GM23338 (cell line): ENCODE results near the gene CEP250.

Source experiments
- CREB1 ChIP-seq: fragments of 250-450 bp; sonication (Bioruptor Pico); IDR thresholded peaks from 2 replicates; pipeline ENCODE4 v1.5.0; 2020; ENCODE audit warnings: low read depth, mild to moderate bottlenecking, moderate library complexity
- CTCF ChIP-seq, 2 experiments: fragments of 200-600 bp in 1 of 2; sonication (generic) in 1 of 2; conservative IDR thresholded peaks; 2 replicates each; pipeline versions ENCODE4 v1.5.1 to v1.6.1; 2016 to 2017; ENCODE audit warnings: antibody characterized with exemption in 2 of 2, low read depth in 2 of 2, mild to moderate bottlenecking in 2 of 2, moderate library complexity in 1 of 2
- ETS1 ChIP-seq: IDR thresholded peaks from 2 replicates; pipeline ENCODE4 v1.6.1; 2016; ENCODE audit warnings: antibody characterized with exemption
- EZH2 ChIP-seq: fragments of 200-600 bp; sonication (generic); IDR thresholded peaks from one replicate; pipeline ENCODE4 v1.8.0; 2017; ENCODE audit warnings: antibody characterized with exemption, mild to moderate bottlenecking, low read depth; ENCODE audit not compliant: unreplicated experiment
- EZH2phosphoT487 ChIP-seq: fragments of 200-600 bp; sonication (generic); IDR thresholded peaks from one replicate; pipeline ENCODE4 v1.8.1; 2018; ENCODE audit warnings: antibody characterized with exemption; ENCODE audit not compliant: unreplicated experiment
- JUNB ChIP-seq: IDR thresholded peaks from one replicate; pipeline ENCODE4 v1.6.1; 2016; ENCODE audit warnings: antibody characterized with exemption; ENCODE audit not compliant: unreplicated experiment
- NANOG ChIP-seq: IDR thresholded peaks from 2 replicates; pipeline ENCODE4 v1.6.1; 2016; ENCODE audit warnings: antibody characterized with exemption, borderline replicate concordance
- POLR2AphosphoS5 ChIP-seq: IDR thresholded peaks from 2 replicates; pipeline ENCODE4 v1.6.1; 2016; ENCODE audit warnings: antibody characterized with exemption, low read depth
- REST ChIP-seq: IDR thresholded peaks from one replicate; pipeline ENCODE4 v1.6.1; 2018; ENCODE audit warnings: antibody characterized with exemption; ENCODE audit not compliant: unreplicated experiment
- STAT1 ChIP-seq: IDR thresholded peaks from one replicate; pipeline ENCODE4 v1.6.1; 2016; ENCODE audit warnings: antibody characterized with exemption; ENCODE audit not compliant: unreplicated experiment
- ZNF114 ChIP-seq: fragments of 250-450 bp; sonication (Bioruptor Pico); IDR thresholded peaks from 2 replicates; pipeline ENCODE4 v1.5.0; 2020; ENCODE audit warnings: mild to moderate bottlenecking, moderate library complexity
- ZNF331 ChIP-seq: fragments of 250-450 bp; sonication (Bioruptor Pico); IDR thresholded peaks from 2 replicates; pipeline ENCODE4 v1.5.0; 2020; ENCODE audit warnings: low read depth, mild to moderate bottlenecking, moderate library complexity

- no peak for TF ChIP-seq CTCF (conservative IDR thresholded peaks at IDR 0.05; ENCODE audit: low read depth in 2 of 2)
- TF ChIP-seq EZH2phosphoT487, result no peak
- no peak for TF ChIP-seq POLR2AphosphoS5
- no peak for TF ChIP-seq REST
- TF ChIP-seq JUNB, result no peak
- no peak for TF ChIP-seq CREB1 (CRISPR knock-in tag)
- no peak for TF ChIP-seq EZH2
- TF ChIP-seq STAT1, result no peak
- no peak for TF ChIP-seq ETS1
- no peak for TF ChIP-seq ZNF114
- TF ChIP-seq NANOG, result no peak
- no peak for TF ChIP-seq ZNF331 (CRISPR knock-in tag)
Measured at GRCh38 chr20:35525639-35526038, 70.2 kb downstream of the CEP250 start.
